Panc1 (cell line): ENCODE results near the gene HOPX. TPM values are rescaled to one million over a fixed set of nuclear protein-coding genes. Genes with fewer than 3 reads are reported as not detected.

Experiments used
- ATAC-seq: fragments of 200-7000 bp; cut with Tn5 transposase; 2 replicates; pipeline ENCODE4 v1.9.1; 2020; ENCODE audit warnings: mild to moderate bottlenecking, moderate library complexity
- Bru-seq: library from RNA; stranded (reverse); fragments of 400-500 nt; gene quantifications from one replicate; lab custom pipeline; 2021; lab: Mats Ljungman, UMichigan
- BruChase-seq, 2 experiments: library from RNA; stranded (reverse); fragments of 400-500 nt; gene quantifications; one replicate each; lab custom pipeline; 2021; lab: Mats Ljungman, UMichigan
- BruUV-seq: library from RNA; stranded (reverse); fragments of 400-500 nt; replicated peaks from 2 replicates; lab custom pipeline; 2021; lab: Mats Ljungman, UMichigan
- CTCF ChIA-PET: fragments of 300-600 bp; sonication (Branson Sonifier 250); formaldehyde crosslinking; loops from one replicate; lab custom pipeline; 2022; ENCODE audit warnings: antibody characterized with exemption; lab: Charles Lee
- POLR2A ChIA-PET: fragments of 300-600 bp; sonication (Branson Sonifier 250); formaldehyde crosslinking; loops from one replicate; lab custom pipeline; 2022; ENCODE audit warnings: antibody characterized with exemption; lab: Charles Lee
- DNase-seq: peaks from one replicate; pipeline ENCODE4 v3.0.0-alpha.2; 2010; ENCODE audit warnings: low read depth, low spot score
- H3K27ac ChIP-seq: 2 replicates; pipeline ENCODE4 v1.5.1; 2011; ENCODE audit warnings: mild to moderate bottlenecking, low read length, inconsistent platforms
- H3K27me3 ChIP-seq: fragments of 200-500 bp; sonication (Bioruptor generic); 2 replicates; pipeline ENCODE4 v1.6.0; 2014; ENCODE audit warnings: low read length, inconsistent platforms; ENCODE audit not compliant: control insufficient read depth, insufficient read depth
- H3K36me3 ChIP-seq: fragments of 200-500 bp; sonication (Bioruptor generic); 2 replicates; pipeline ENCODE4 v1.5.1; 2014; ENCODE audit warnings: inconsistent platforms, mild to moderate bottlenecking, low read length, moderate library complexity; ENCODE audit not compliant: control insufficient read depth, insufficient read depth
- H3K4me1 ChIP-seq: 2 replicates; pipeline ENCODE4 v1.5.1; 2011; ENCODE audit warnings: inconsistent platforms, mild to moderate bottlenecking, low read length, moderate library complexity; ENCODE audit not compliant: control insufficient read depth, insufficient read depth
- H3K4me3 ChIP-seq, 2 experiments: 2 replicates each; pipeline ENCODE4 v1.5.1; 2011 to 2012; ENCODE audit warnings: low read depth in 2 of 2, low read length in 2 of 2, mild to moderate bottlenecking in 2 of 2, inconsistent platforms in 1 of 2, moderate library complexity in 1 of 2
- H3K9me3 ChIP-seq: fragments of 200-500 bp; sonication (Bioruptor generic); 2 replicates; pipeline ENCODE4 v1.5.1; 2014; ENCODE audit warnings: low read depth, mild to moderate bottlenecking, inconsistent platforms, low read length, moderate library complexity; ENCODE audit not compliant: control insufficient read depth, insufficient read depth
- CTCF ChIP-seq: fragments of 450-650 bp; IDR thresholded peaks from 2 replicates; pipeline ENCODE4 v1.5.1; 2017; ENCODE audit warnings: mild to moderate bottlenecking
- POLR2AphosphoS5 ChIP-seq: IDR thresholded peaks from 2 replicates; pipeline ENCODE4 v1.6.1; 2012; ENCODE audit warnings: mild to moderate bottlenecking, low read depth, low read length, moderate library complexity
- REST ChIP-seq, 2 experiments: IDR thresholded peaks; 2 replicates each; pipeline ENCODE4 v1.6.1; 2011 to 2012; ENCODE audit warnings: low read depth in 2 of 2, control low read depth in 1 of 2, low read length in 1 of 2, mild to moderate bottlenecking in 1 of 2, moderate library complexity in 1 of 2; ENCODE audit not compliant: insufficient read depth in 1 of 2
- SIN3A ChIP-seq: IDR thresholded peaks from 2 replicates; pipeline ENCODE4 v1.6.1; 2012; ENCODE audit warnings: low read depth, mild to moderate bottlenecking, low read length, moderate library complexity, borderline replicate concordance; ENCODE audit not compliant: insufficient read depth
- TCF7L2 ChIP-seq: IDR thresholded peaks from 2 replicates; pipeline ENCODE4 v1.6.1; 2011; ENCODE audit warnings: mild to moderate bottlenecking, low read depth, low read length, inconsistent platforms
- in situ Hi-C: cut with HindIII; loops from 2 replicates; pipeline ENCODE4 v1.10.0; 2016; ENCODE audit warnings: low sequenced_read_pairs, low pct_unique_long_range_greater_than_20kb
- intact Hi-C: fragments of 100-400 bp; cut with micrococcal nuclease; formaldehyde crosslinking; loops from one replicate; pipeline ENCODE4 v1.10.0; 2022; ENCODE audit not compliant: unreplicated experiment
- long read RNA-seq: library from polyadenylated mRNA; unstranded; transcript quantifications from one replicate; pipeline ENCODE4 v2.0.0, GENCODE V29; 2021; ENCODE audit not compliant: unreplicated experiment
- polyA plus RNA-seq: library from polyadenylated mRNA; unstranded; fragments of >200 nt; gene quantifications from one replicate; pipeline ENCODE4 v1.2.1, GENCODE V29; 2012; ENCODE audit warnings: missing spikeins; ENCODE audit not compliant: insufficient read length
- total RNA-seq: library from RNA; stranded (reverse); gene quantifications from one replicate; pipeline ENCODE4 v1.2.1, GENCODE V29; 2021; ENCODE audit not compliant: unreplicated experiment

The HOPX gene
- total RNA-seq (not detected), Bru-seq, nascent RNA (percentile 3 among the genes with signal in this experiment), BruChase-seq, experiment 1, labeled RNA remaining after a 2-hour chase (percentile 3 among the genes with signal in this experiment), BruChase-seq, experiment 2, labeled RNA remaining after a 6-hour chase (not detected)
- polyA plus RNA-seq: 0.27 TPM
- long read RNA-seq: 0 reads

- intact Hi-C loops: no loop called here
- no TSS peak for BruUV-seq
- ATAC-seq: no peak
- in situ Hi-C loops: no loop called here
- H3K4me1 ChIP-seq: no peaks in the 10 kb centered on the region; the same call in 1 of the 2 replicates
- no peaks in the 10 kb centered on the region; the same call in none of the 2 replicates for H3K27me3 ChIP-seq
- TF ChIP-seq POLR2AphosphoS5: no peak
- TF ChIP-seq SIN3A: no peak
- no peak for DNase-seq
- H3K36me3 ChIP-seq: no peaks in the 10 kb centered on the region
- H3K4me3 ChIP-seq: peak within 1 kb of the TSS in 1 of 2 experiments; percentile 11; a peak in 1 of 4 replicates
- H3K27ac ChIP-seq: no peak within 1 kb of the TSS
- no peaks in the 10 kb centered on the region for H3K9me3 ChIP-seq
- ChIA-PET POLR2A (no interaction called here), CTCF (no interaction called here)
These were observed at the start of gene HOPX for GRCh38 chr4:56681158-56681852. Gene HOPX, minus strand, starts transcription at chr4:56681296. Its CDS starts 23,480 bp downstream, at chr4:56657816.

- H3K36me3 ChIP-seq: no peaks in the 10 kb centered on the region
- CTCF ChIA-PET: no interaction called here
- H3K4me1 ChIP-seq: no peaks in the 10 kb centered on the region
- intact Hi-C loops: no loop called here
- DNase-seq: no peak
- no peak overlapping the region for H3K27ac ChIP-seq
- no TSS peak for BruUV-seq
- no peak overlapping the region for H3K4me3 ChIP-seq
- no peak for TF ChIP-seq POLR2AphosphoS5
- ATAC-seq: no peak
- H3K27me3 ChIP-seq: no peaks in the 10 kb centered on the region
- POLR2A ChIA-PET: no interaction called here
- in situ Hi-C loops: no loop called here
- H3K9me3 ChIP-seq: no peaks in the 10 kb centered on the region
These were observed 49.0 kb upstream of the HOPX start for GRCh38 chr4:56730097-56730496.

GRCh38 chr4:56728512-56728911, 47.4 kb upstream of the HOPX start:
- Histone ChIP-seq H3K4me1 (no peaks in the 10 kb centered on the region), H3K27me3 (no peaks in the 10 kb centered on the region), H3K27ac (no peak overlapping the region), H3K4me3 (no peak overlapping the region), H3K9me3 (no peaks in the 10 kb centered on the region), H3K36me3 (no peaks in the 10 kb centered on the region)
- ATAC-seq (no peak), DNase-seq (no peak)
- BruUV-seq: no TSS peak
- POLR2A ChIA-PET: no interaction called here
- TF ChIP-seq REST (IDR thresholded peaks at IDR 0.05; ENCODE audit: insufficient read depth in 1 of 2, low read depth in 2 of 2, low read length in 1 of 2) (no peak), CTCF (no peak), SIN3A (no peak), TCF7L2 (no peak), POLR2AphosphoS5 (no peak)
- CTCF ChIA-PET: interaction anchor here (0.6 kb wide), 1 partner anchor 183 kb away, joined by 3 read pairs; no protein-coding TSS in a partner anchor
- in situ Hi-C loops: no loop called here
- intact Hi-C loops: no loop called here
